A549 (cell line): ENCODE data around the gene PTGDS. TPM values are rescaled to one million over a fixed set of nuclear protein-coding genes. Genes with fewer than 3 reads are reported as not detected.

Source experiments
- ATAC-seq, 2 experiments: fragments of 200-7000 bp in 1 of 2; fragments of >200 bp in 1 of 2; cut with Nextera tagmentation in 1 of 2; cut with Tn5 transposase in 1 of 2; 3 replicates each; pipeline versions ENCODE4 v1.8.0 to v1.9.1; 2018 to 2020; ENCODE audit warnings: mild to moderate bottlenecking in 1 of 2, moderate library complexity in 1 of 2
- CTCF ChIA-PET: fragments of 300-600 bp; sonication (Branson Sonifier 250); formaldehyde crosslinking; extraction: SDS; loops from one replicate; lab custom pipeline; 2021; ENCODE audit warnings: antibody characterized with exemption, inconsistent platforms; lab: Yijun Ruan, JAX
- POLR2A ChIA-PET: fragments of 350-600 bp; formaldehyde crosslinking; extraction: SDS; loops from one replicate; lab custom pipeline; 2021; ENCODE audit warnings: antibody characterized with exemption, inconsistent platforms; lab: Yijun Ruan, JAX
- DNase-seq, 2 experiments: peaks; one replicate each; pipeline versions ENCODE4 v3.0.0 to v3.0.0-alpha.2; 2011 to 2016; ENCODE audit warnings: low read depth in 1 of 2, low spot score in 1 of 2
- FAIRE-seq: peaks from 2 replicates; lab custom pipeline; 2011; peaks lifted over from hg19 to GRCh38; lab: Jason Lieb, UNC
- H3K27ac ChIP-seq, 2 experiments: fragments of >200 bp; sonication (Bioruptor Twin); formaldehyde crosslinking; 3 replicates each; pipeline ENCODE4 v1.5.1; 2016 to 2017
- H3K4me1 ChIP-seq: fragments of >200 bp; sonication (Bioruptor Twin); formaldehyde crosslinking; 3 replicates; pipeline ENCODE4 v1.6.1; 2016
- H3K4me2 ChIP-seq: fragments of >200 bp; sonication (Bioruptor Twin); formaldehyde crosslinking; 3 replicates; pipeline ENCODE4 v1.6.1; 2016
- H3K4me3 ChIP-seq: fragments of >200 bp; sonication (Bioruptor Twin); formaldehyde crosslinking; 3 replicates; pipeline ENCODE4 v1.5.1; 2016
- H3K9me3 ChIP-seq: fragments of >200 bp; sonication (Bioruptor Twin); formaldehyde crosslinking; 3 replicates; pipeline ENCODE4 v1.6.1; 2016
- CBX8 ChIP-seq: fragments of 200-600 bp; sonication (generic); IDR thresholded peaks from 2 replicates; pipeline ENCODE4 v1.6.1; 2016
- EHF ChIP-seq: fragments of 250-450 bp; sonication (Bioruptor Pico); IDR thresholded peaks from 2 replicates; pipeline ENCODE4 v1.5.0; 2020; ENCODE audit warnings: mild to moderate bottlenecking
- EHMT2 ChIP-seq: fragments of 200-600 bp; sonication (generic); IDR thresholded peaks from 2 replicates; pipeline ENCODE4 v1.6.1; 2016; ENCODE audit warnings: antibody characterized with exemption, low read depth, mild to moderate bottlenecking, moderate library complexity
- FOXS1 ChIP-seq: fragments of 250-450 bp; sonication (Bioruptor Pico); IDR thresholded peaks from 2 replicates; pipeline ENCODE4 v1.5.0; 2020; ENCODE audit warnings: mild to moderate bottlenecking, moderate library complexity
- HOXB5 ChIP-seq: fragments of 250-450 bp; sonication (Bioruptor Pico); IDR thresholded peaks from 2 replicates; pipeline ENCODE4 v1.5.0; 2020; ENCODE audit warnings: mild to moderate bottlenecking, moderate library complexity
- JUN ChIP-seq, 2 experiments: fragments of >200 bp; sonication (Bioruptor Twin); formaldehyde crosslinking; IDR thresholded peaks; 2 replicates in 1 of 2; 3 replicates in 1 of 2; pipeline ENCODE4 v1.6.1; 2016 to 2017
- JUNB ChIP-seq: fragments of >200 bp; sonication (Bioruptor Twin); formaldehyde crosslinking; IDR thresholded peaks from 2 replicates; pipeline ENCODE4 v1.6.1; 2016
- MAFK ChIP-seq: fragments of 450-650 bp; IDR thresholded peaks from 2 replicates; pipeline ENCODE4 v1.6.1; 2014; ENCODE audit not compliant: partially characterized antibody
- MAZ ChIP-seq: fragments of 150-350 bp; IDR thresholded peaks from 2 replicates; pipeline ENCODE4 v1.6.1; 2014; ENCODE audit warnings: antibody characterized with exemption, low read depth, low read length, borderline replicate concordance
- NPAS2 ChIP-seq: fragments of 250-450 bp; sonication (Bioruptor Pico); IDR thresholded peaks from 2 replicates; pipeline ENCODE4 v1.8.0; 2022; ENCODE audit warnings: mild to moderate bottlenecking, moderate library complexity, borderline replicate concordance
- PBX3 ChIP-seq: IDR thresholded peaks from 2 replicates; pipeline ENCODE4 v1.6.1; 2012
- POLR2AphosphoS2 ChIP-seq: conservative IDR thresholded peaks from 2 replicates; pipeline ENCODE4 v1.6.1; 2012; ENCODE audit warnings: low read length, improper control_type of control experiment, inconsistent platforms
- RFX5 ChIP-seq: fragments of 450-650 bp; IDR thresholded peaks from 2 replicates; pipeline ENCODE4 v1.7.1; 2014; ENCODE audit warnings: antibody characterized with exemption, mild to moderate bottlenecking, moderate library complexity
- SREBF2 ChIP-seq: fragments of 450-650 bp; IDR thresholded peaks from 2 replicates; pipeline ENCODE4 v1.6.1; 2014; ENCODE audit warnings: mild to moderate bottlenecking, moderate library complexity
- USF2 ChIP-seq: fragments of 450-650 bp; IDR thresholded peaks from 2 replicates; pipeline ENCODE4 v1.6.1; 2014; ENCODE audit warnings: antibody characterized with exemption
- ZSCAN20 ChIP-seq: fragments of 250-450 bp; sonication (Bioruptor Pico); IDR thresholded peaks from 2 replicates; pipeline ENCODE4 v1.8.0; 2022; ENCODE audit warnings: mild to moderate bottlenecking, moderate library complexity
- WGBS: methylation state at CpG from one replicate; pipeline ENCODE4 v1.1.6; 2017; ENCODE audit errors: missing lambda C conversion rate; 5-methylcytosine and 5-hydroxymethylcytosine counted together
- polyA plus RNA-seq, 4 experiments: library from polyadenylated mRNA; depleted of rRNA in 3 of 4; stranded (reverse); fragments of >200 nt; fragmentation: RNase III in 1 of 4; extraction: RNeasy Plus Mini Kit Qiagen cat#74134 plus additional on column Dnase treatment in 1 of 4; gene quantifications; 2 replicates in 3 of 4; 3 replicates in 1 of 4; pipeline ENCODE4 v1.2.3, GENCODE V29; 2011 to 2017
- TF ChIP-seq, protein P1 (sequence below): fragments of 250-450 bp; sonication (Bioruptor Pico); IDR thresholded peaks from 2 replicates; pipeline ENCODE4 v1.5.0; 2021; ENCODE audit warnings: mild to moderate bottlenecking, moderate library complexity, borderline replicate concordance

Gene PTGDS
- polyA plus RNA-seq, 2 of the 4 experiments (the other 2 are of a cell fraction), result 0.26 to 0.31 TPM

DNA sequence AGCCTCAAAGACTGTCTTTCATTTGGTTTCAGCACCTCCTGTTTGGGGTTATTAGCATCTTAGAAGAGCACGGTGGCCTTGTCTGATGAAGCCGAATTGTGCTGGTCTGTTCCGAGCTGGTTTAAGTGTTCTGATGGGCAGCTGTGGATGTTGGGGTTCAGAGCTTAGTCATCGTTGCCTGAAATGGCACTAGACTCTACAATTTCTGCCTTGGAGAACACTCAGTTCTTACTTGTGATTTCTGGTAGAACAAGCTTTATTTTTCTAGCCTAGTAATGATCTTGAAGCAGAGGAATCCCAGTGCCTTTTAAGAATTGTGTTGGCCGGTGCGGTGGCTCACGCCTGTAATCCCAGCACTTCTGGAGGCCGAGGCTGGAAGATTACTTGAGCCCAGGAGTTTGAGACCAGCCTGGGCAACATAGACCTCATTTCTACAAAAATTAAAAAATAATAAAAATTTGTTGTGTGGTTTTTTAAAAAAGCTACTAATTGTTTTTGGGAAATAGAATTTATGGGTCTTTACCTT is 40.6 kb upstream of the PTGDS start:
- peaks cover 13% of the 10 kb centered on the region for H3K4me1 ChIP-seq
- FAIRE-seq, result no peak
- 0 out of 3 replicates have a peak, but pooled peaks cover 5% of the 10 kb centered on the region for H3K9me3 ChIP-seq
- no peak for ATAC-seq
- ChIA-PET POLR2A (interaction anchor here (0.7 kb wide), 1 partner anchor 34 kb away, joined by 3 read pairs; no protein-coding TSS in a partner anchor), CTCF (interaction anchor here (1.0 to 3.0 kb wide), 6 partner anchors 10 to 99 kb away, joined by 3 to 10 read pairs (median 4); partner anchors contain the start of gene AJM1)
- H3K27ac ChIP-seq, result no peak overlapping the region
- H3K4me2 ChIP-seq, result no peak overlapping the region
- WGBS, result 94% methylated on average over 8 of the region's 8 CpGs
- no peak overlapping the region for H3K4me3 ChIP-seq
- no peak for DNase-seq
- TF ChIP-seq CBX8, result no peak
- TF ChIP-seq EHF, result no peak
- no peak for TF ChIP-seq FOXS1 (CRISPR knock-in tag)
- TF ChIP-seq JUN (IDR thresholded peaks at IDR 0.05), result no peak
- TF ChIP-seq, protein P1, sequence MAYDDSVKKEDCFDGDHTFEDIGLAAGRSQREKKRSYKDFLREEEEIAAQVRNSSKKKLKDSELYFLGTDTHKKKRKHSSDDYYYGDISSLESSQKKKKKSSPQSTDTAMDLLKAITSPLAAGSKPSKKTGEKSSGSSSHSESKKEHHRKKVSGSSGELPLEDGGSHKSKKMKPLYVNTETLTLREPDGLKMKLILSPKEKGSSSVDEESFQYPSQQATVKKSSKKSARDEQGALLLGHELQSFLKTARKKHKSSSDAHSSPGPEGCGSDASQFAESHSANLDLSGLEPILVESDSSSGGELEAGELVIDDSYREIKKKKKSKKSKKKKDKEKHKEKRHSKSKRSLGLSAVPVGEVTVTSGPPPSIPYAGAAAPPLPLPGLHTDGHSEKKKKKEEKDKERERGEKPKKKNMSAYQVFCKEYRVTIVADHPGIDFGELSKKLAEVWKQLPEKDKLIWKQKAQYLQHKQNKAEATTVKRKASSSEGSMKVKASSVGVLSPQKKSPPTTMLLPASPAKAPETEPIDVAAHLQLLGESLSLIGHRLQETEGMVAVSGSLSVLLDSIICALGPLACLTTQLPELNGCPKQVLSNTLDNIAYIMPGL, result no peak
- no peak for TF ChIP-seq EHMT2
- no peak for TF ChIP-seq RFX5

DNA sequence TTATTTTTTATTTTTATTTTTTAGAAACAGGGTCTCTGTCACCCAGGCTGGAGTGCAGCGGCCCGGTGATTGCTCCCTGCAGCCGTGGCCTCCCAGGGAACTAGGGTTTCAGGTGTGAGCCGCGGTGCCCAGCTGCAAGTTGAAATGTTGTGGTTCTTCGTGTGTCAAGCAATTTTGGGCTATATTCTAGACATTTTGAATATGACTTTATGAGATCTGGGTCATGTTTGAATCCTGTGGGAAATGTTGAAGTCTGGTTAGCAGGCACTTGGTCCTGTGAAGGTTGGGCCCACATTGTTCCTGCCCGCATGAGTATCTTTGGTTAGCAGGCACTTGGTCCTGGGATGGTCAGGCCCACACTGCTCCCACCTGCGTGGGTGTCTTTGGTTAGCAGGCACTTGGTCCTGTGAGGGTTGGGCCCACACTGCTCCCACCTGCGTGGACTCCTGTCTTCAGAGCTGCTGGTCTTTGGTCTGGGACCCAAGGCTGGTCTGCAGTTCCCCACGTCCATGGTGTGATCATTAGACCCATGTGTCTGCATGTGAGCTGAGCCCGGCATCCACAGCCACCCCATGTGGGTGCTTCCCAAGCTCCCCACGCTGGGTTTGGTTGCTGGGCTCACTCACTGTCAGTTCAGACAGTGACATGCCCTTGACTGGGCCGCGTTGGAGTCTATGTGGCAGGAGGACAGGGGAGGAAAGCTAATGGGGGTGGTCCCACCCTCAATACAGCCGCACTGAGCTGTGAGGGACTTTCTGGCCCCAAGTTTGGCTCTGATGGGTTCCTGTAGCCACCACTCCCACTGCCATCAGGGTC is 39.9 kb upstream of the PTGDS start:
- FAIRE-seq (no peak), DNase-seq (no peak), ATAC-seq (no peak; a peak in 1 of 6 replicates)
- H3K4me1 ChIP-seq, result peaks cover 13% of the 10 kb centered on the region
- H3K4me3 ChIP-seq, result no peak overlapping the region
- TF ChIP-seq MAFK (no peak), JUNB (no peak), RFX5 (no peak), HOXB5 (CRISPR knock-in tag) (no peak), ZSCAN20 (CRISPR knock-in tag) (no peak), POLR2AphosphoS2 (no peak), MAZ (no peak), SREBF2 (no peak), USF2 (no peak), PBX3 (no peak), NPAS2 (CRISPR knock-in tag) (no peak)
- TF ChIP-seq, protein P1, result no peak
- ChIA-PET CTCF (interaction anchor here (0.6 to 3.0 kb wide), 8 partner anchors 10 to 98 kb away, joined by 3 to 10 read pairs (median 4); partner anchors contain the start of gene AJM1), POLR2A (interaction anchor here (0.6 kb wide), 1 partner anchor 121 kb away, joined by 3 read pairs; no protein-coding TSS in a partner anchor)
- peak overlapping the region in 1 of 2 experiments; percentile 18; a peak in 2 of 6 replicates for H3K27ac ChIP-seq
- 95% methylated on average over 15 of the region's 15 CpGs for WGBS
- H3K4me2 ChIP-seq, result no peak overlapping the region
- 0 out of 3 replicates have a peak, but pooled peaks cover 5% of the 10 kb centered on the region for H3K9me3 ChIP-seq
